Psoas muscle (tissue), 8 donors: ENCODE results near the gene MAPKAP1. TPM values are rescaled to one million over a fixed set of nuclear protein-coding genes. Genes with fewer than 3 reads are reported as not detected.
A peak's percentile ranks its signal among the peaks of the same experiment; 100 is the strongest.

Experiments used
- ATAC-seq, 4 donors: fragments of 200-7000 bp; cut with Tn5 transposase; one replicate each; pipeline ENCODE4 v1.9.1; 2020; ENCODE audit warnings: moderate library complexity in 3 of 4, mild to moderate bottlenecking in 2 of 4
- DNase-seq, 2 donors: peaks; one replicate each; pipeline ENCODE4 v3.0.0-alpha.2; 2020
- H3K27ac ChIP-seq: fragments of 200-600 bp; one replicate; pipeline ENCODE4 v1.8.0; 2022
- H3K27me3 ChIP-seq, 3 donors: fragments of 200-600 bp in 1 of 3; one replicate each; pipeline versions ENCODE4 v1.6.1 to v1.8.0; 2013 to 2022; ENCODE audit warnings: low read length in 2 of 3, mild to moderate bottlenecking in 2 of 3, moderate library complexity in 1 of 3; ENCODE audit not compliant: insufficient read depth in 3 of 3
- H3K36me3 ChIP-seq, 2 donors: fragments of 200-600 bp in 1 of 2; one replicate each; pipeline versions ENCODE4 v1.6.1 to v1.8.0; 2013 to 2022; ENCODE audit warnings: low read depth in 1 of 2, mild to moderate bottlenecking in 1 of 2, moderate library complexity in 1 of 2; ENCODE audit not compliant: insufficient read depth in 1 of 2
- H3K4me1 ChIP-seq: fragments of 200-600 bp; one replicate; pipeline ENCODE4 v1.8.0; 2022
- H3K4me3 ChIP-seq: fragments of 200-600 bp; one replicate; pipeline ENCODE4 v1.8.0; 2022; ENCODE audit warnings: mild to moderate bottlenecking
- H3K9me3 ChIP-seq: fragments of 200-600 bp; one replicate; pipeline ENCODE4 v1.8.0; 2022
- CTCF ChIP-seq: fragments of 200-600 bp; IDR thresholded peaks from one replicate; pipeline ENCODE4 v1.8.0; 2022; ENCODE audit warnings: antibody characterized with exemption
- WGBS, 3 donors: extraction: QIAGEN DNeasy Blood & Tissue Kit; methylation state at CpG; one replicate each; pipeline versions ENCODE4 v1.1.6 to v1.1.7; 2013; 5-methylcytosine and 5-hydroxymethylcytosine counted together
- intact Hi-C, 2 donors: fragments of 100-400 bp; cut with DNase I; formaldehyde crosslinking; loops; one replicate each; pipeline versions ENCODE4 v1.11.0 to v1.14.2; 2022
- polyA plus RNA-seq, 3 donors: library from polyadenylated mRNA; stranded (reverse); fragments of 200-250 nt; gene quantifications; one replicate each; pipeline ENCODE4 v1.2.3, GENCODE V29; 2013
- total RNA-seq, 4 donors: library from RNA; stranded (reverse); fragmentation: NEBNext Ultra II Directional in 2 of 4; extraction: Animal tissue kit (Norgen Biotek cat#: 25700) in 2 of 4; gene quantifications; one replicate each; pipeline versions ENCODE4 v1.2.1 to v1.2.4, GENCODE V29; 2021 to 2023
- donor health status: healthy with polysubstance abuse.
- donor health status: DM: no; HTN: no; CAD: no; lungs with moderate emphysema.
- donor health status: Bipolar disorder and iron deficiency.
- donor health status: healthy.
- donor health status: DM: yes; HTN: yes; CAD: no.
- donor health status: DM: no; HTN: no; CAD: no.
- donor health status: DM: no; HTN: no; CAD: no.
- donor health status: DM: yes; HTN: yes; CAD: no.

The MAPKAP1 gene
- total and polyA plus RNA-seq, 7 donors = 64.2 to 124 (median 90.4) TPM

- no peak for TF ChIP-seq CTCF
- 82 to 85% (median 83%) methylated on average over 12 of the region's 12 CpGs for WGBS, 3 donors
- Histone ChIP-seq H3K4me3 (no peak overlapping the region), H3K4me1 (no peaks in the 10 kb centered on the region), H3K27ac (no peak overlapping the region), H3K9me3 (no peaks in the 10 kb centered on the region), H3K27me3 (no peaks in the 10 kb centered on the region), H3K36me3 (no peaks in the 10 kb centered on the region)
- intact Hi-C loops = no loop called here
- no peak for DNase-seq
- no peak for ATAC-seq
Observed at GRCh38 chr9:125493881-125494652, 212.9 kb downstream of the MAPKAP1 start.

- H3K9me3 ChIP-seq = no peaks in the 10 kb centered on the region
- no peaks in the 10 kb centered on the region for H3K4me1 ChIP-seq
- DNase-seq (no peak), ATAC-seq (no peak)
- 90 to 95% (median 93%) methylated on average over 5 of the region's 5 CpGs for WGBS, 3 donors
- H3K27me3 ChIP-seq = no peaks in the 10 kb centered on the region
- no peak overlapping the region for H3K4me3 ChIP-seq
- no peak for TF ChIP-seq CTCF
- intact Hi-C loops = no loop called here
- H3K36me3 ChIP-seq = no peaks in the 10 kb centered on the region
- H3K27ac ChIP-seq = no peak overlapping the region
Observed at GRCh38 chr9:125493384-125493783, 213.6 kb downstream of the MAPKAP1 start.

GRCh38 chr9:125492719-125493118 lies 214.3 kb downstream of the MAPKAP1 start:
- H3K36me3 ChIP-seq = no peaks in the 10 kb centered on the region
- no peak for TF ChIP-seq CTCF

GRCh38 chr9:125487842-125488241 lies 219.2 kb downstream of the MAPKAP1 start:
- DNase-seq (no peak), ATAC-seq (no peak)
- 51 to 69% (median 52%) methylated on average over 2 of the region's 2 CpGs for WGBS, 3 donors
- Histone ChIP-seq H3K36me3 (peaks cover 0 to 11% of the 10 kb centered on the region in 2 donors), H3K9me3 (no peaks in the 10 kb centered on the region), H3K27ac (no peak overlapping the region), H3K27me3 (no peaks in the 10 kb centered on the region), H3K4me3 (no peak overlapping the region), H3K4me1 (peaks cover 5% of the 10 kb centered on the region)
- TF ChIP-seq CTCF = no peak
- intact Hi-C loops = no loop called here

More at GRCh38 chr9:125492719-125493118, 214.3 kb downstream of the MAPKAP1 start:
- Histone ChIP-seq H3K4me1 (no peaks in the 10 kb centered on the region), H3K27me3 (no peaks in the 10 kb centered on the region), H3K9me3 (no peaks in the 10 kb centered on the region), H3K4me3 (no peak overlapping the region), H3K27ac (no peak overlapping the region)
- intact Hi-C loops = no loop called here
- 68 to 82% (median 71%) methylated on average over 2 of the region's 2 CpGs for WGBS, 3 donors
- DNase-seq = no peak
- no peak for ATAC-seq

- Histone ChIP-seq H3K4me1 (peaks cover 5% of the 10 kb centered on the region), H3K36me3 (peaks cover 0 to 21% of the 10 kb centered on the region in 2 donors), H3K4me3 (no peak overlapping the region), H3K27me3 (no peaks in the 10 kb centered on the region), H3K9me3 (no peaks in the 10 kb centered on the region), H3K27ac (no peak overlapping the region)
- WGBS, 3 donors = 21 to 52% (median 31%) methylated on average over 5 of the region's 5 CpGs
- peak in 3 of 4 donors; percentile 62 to 84 (median 83) for ATAC-seq
- no peak for TF ChIP-seq CTCF
- intact Hi-C loops = no loop called here
- DNase-seq = peak in 1 of 2 donors; percentile 51
Observed at GRCh38 chr9:125486576-125486975, 220.4 kb downstream of the MAPKAP1 start.
